Fibroblast of pulmonary artery (primary cell): ENCODE data around the gene COBLL1.

Source experiments
- DNase-seq: peaks from one replicate; pipeline ENCODE4 v3.0.0-alpha.2; 2010; ENCODE audit warnings: low read depth
- H3K4me3 ChIP-seq: replicated peaks from 2 replicates; pipeline ENCODE4 v1.5.1; 2011; ENCODE audit warnings: low read depth, mild to moderate bottlenecking, control low read depth, low read length, moderate library complexity
- TF ChIP-seq, protein P1 (sequence below): IDR thresholded peaks from 2 replicates; pipeline ENCODE4 v1.5.1; 2011; ENCODE audit warnings: mild to moderate bottlenecking, control low read depth, low read length, inconsistent platforms; ENCODE audit errors: missing control alignments

COBLL1 gene, protein sequence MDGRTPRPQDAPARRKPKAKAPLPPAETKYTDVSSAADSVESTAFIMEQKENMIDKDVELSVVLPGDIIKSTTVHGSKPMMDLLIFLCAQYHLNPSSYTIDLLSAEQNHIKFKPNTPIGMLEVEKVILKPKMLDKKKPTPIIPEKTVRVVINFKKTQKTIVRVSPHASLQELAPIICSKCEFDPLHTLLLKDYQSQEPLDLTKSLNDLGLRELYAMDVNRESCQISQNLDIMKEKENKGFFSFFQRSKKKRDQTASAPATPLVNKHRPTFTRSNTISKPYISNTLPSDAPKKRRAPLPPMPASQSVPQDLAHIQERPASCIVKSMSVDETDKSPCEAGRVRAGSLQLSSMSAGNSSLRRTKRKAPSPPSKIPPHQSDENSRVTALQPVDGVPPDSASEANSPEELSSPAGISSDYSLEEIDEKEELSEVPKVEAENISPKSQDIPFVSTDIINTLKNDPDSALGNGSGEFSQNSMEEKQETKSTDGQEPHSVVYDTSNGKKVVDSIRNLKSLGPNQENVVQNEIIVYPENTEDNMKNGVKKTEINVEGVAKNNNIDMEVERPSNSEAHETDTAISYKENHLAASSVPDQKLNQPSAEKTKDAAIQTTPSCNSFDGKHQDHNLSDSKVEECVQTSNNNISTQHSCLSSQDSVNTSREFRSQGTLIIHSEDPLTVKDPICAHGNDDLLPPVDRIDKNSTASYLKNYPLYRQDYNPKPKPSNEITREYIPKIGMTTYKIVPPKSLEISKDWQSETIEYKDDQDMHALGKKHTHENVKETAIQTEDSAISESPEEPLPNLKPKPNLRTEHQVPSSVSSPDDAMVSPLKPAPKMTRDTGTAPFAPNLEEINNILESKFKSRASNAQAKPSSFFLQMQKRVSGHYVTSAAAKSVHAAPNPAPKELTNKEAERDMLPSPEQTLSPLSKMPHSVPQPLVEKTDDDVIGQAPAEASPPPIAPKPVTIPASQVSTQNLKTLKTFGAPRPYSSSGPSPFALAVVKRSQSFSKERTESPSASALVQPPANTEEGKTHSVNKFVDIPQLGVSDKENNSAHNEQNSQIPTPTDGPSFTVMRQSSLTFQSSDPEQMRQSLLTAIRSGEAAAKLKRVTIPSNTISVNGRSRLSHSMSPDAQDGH

GRCh38 chr2:164841719-164842623 lies at the start of gene COBLL1:
COBLL1 (minus strand) TSS chr2:164841823; CDS start chr2:164841196, 627 bp downstream.
- peak within 1 kb of the TSS; percentile 71 for H3K4me3 ChIP-seq
- TF ChIP-seq, protein P1, sequence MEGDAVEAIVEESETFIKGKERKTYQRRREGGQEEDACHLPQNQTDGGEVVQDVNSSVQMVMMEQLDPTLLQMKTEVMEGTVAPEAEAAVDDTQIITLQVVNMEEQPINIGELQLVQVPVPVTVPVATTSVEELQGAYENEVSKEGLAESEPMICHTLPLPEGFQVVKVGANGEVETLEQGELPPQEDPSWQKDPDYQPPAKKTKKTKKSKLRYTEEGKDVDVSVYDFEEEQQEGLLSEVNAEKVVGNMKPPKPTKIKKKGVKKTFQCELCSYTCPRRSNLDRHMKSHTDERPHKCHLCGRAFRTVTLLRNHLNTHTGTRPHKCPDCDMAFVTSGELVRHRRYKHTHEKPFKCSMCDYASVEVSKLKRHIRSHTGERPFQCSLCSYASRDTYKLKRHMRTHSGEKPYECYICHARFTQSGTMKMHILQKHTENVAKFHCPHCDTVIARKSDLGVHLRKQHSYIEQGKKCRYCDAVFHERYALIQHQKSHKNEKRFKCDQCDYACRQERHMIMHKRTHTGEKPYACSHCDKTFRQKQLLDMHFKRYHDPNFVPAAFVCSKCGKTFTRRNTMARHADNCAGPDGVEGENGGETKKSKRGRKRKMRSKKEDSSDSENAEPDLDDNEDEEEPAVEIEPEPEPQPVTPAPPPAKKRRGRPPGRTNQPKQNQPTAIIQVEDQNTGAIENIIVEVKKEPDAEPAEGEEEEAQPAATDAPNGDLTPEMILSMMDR, result peak; percentile 72
- peak; percentile 65 for DNase-seq

DNA sequence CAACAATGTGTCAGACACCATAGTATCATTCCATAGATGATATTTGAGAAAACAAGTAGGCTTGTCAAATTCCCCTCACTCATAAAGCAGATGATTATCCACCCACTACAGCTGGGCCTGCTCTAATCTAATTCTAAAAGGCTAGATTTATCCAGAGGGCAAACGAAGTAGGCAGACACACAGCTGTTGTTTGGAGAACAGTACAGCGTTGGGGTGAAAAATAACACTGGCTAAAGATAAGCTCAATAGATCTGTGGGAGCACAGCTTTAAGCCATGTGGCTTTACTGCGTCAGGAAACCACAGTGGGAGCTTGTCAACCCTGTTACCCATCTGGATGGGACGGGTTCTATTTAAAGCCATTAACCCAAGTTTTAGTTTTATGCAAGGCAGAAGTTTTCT lies 48.9 kb upstream of the COBLL1 start:
- no peak for DNase-seq
- TF ChIP-seq, protein P1, result no peak
- no peak overlapping the region for H3K4me3 ChIP-seq

GRCh38 chr2:164888592-164888991 lies 47.0 kb upstream of the COBLL1 start:
- TF ChIP-seq, protein P1, result no peak
- H3K4me3 ChIP-seq, result no peak overlapping the region
- no peak for DNase-seq

- no peak for DNase-seq
- TF ChIP-seq, protein P1, result no peak
- H3K4me3 ChIP-seq, result no peak overlapping the region
Observed at GRCh38 chr2:164887434-164888144, 46.0 kb upstream of the COBLL1 start.

DNA sequence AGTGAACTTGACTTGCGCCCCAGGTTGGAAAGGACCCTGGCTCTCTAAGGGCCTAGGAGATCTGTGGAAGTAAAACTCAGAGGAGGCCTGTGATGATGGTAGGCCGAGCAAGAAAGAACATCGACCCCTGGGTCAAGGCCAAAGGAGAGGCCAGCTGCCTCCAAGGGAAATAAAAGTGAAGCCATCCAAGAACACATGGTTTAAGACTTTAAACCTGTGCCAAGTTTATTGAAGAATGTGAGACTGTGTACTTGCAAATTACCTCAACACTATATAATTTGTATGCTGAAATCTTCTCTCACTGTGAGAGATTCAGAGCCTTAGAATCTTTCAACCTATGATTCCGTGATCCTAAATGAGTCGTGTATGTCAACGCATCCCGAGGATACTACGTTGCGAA lies 40.7 kb upstream of the COBLL1 start:
- TF ChIP-seq, protein P1, result no peak
- no peak for DNase-seq

More for the DNA sequence above, 40.7 kb upstream of the COBLL1 start:
- H3K4me3 ChIP-seq, result no peak overlapping the region
